Measurements from ENCODE around the gene MEX3A.

GRCh38 chr1:156110252-156110651 lies 28.0 kb upstream of the MEX3A start:
- TF ChIP-seq FOXA1 (IDR thresholded peaks at IDR 0.05) (no peak), NFRKB (IDR thresholded peaks at IDR 0.05) (no peak), FOXM1 (IDR thresholded peaks at IDR 0.05; ENCODE audit: borderline replicate concordance) (no peak), BHLHE40 (IDR thresholded peaks at IDR 0.05; ENCODE audit: borderline replicate concordance) (no peak), SP1 (IDR thresholded peaks at IDR 0.05) (no peak), SUZ12 (IDR thresholded peaks at IDR 0.05) (no peak), LEF1 (IDR thresholded peaks at IDR 0.05; ENCODE audit: borderline replicate concordance) (no peak), FOXK2 (IDR thresholded peaks at IDR 0.05) (no peak), CTBP1 (IDR thresholded peaks at IDR 0.05; ENCODE audit: borderline replicate concordance) (no peak), L3MBTL2 (conservative IDR thresholded peaks at IDR 0.05) (no peak), HDGF (IDR thresholded peaks at IDR 0.05; ENCODE audit: borderline replicate concordance) (no peak), ELF4 (IDR thresholded peaks at IDR 0.05) (no peak)
